ENCODE results near the gene STUB1.
"Not testable (repeated sequence)": the region's sequence is repeated elsewhere in the genome, so short reads cannot be mapped to it uniquely, and the experiment has no call there.

Gene STUB1

GRCh38 chr16:712740-713250 lies 32.6 kb downstream of the STUB1 start:
- not testable (repeated sequence) for DNase-seq (ENCODE audit: low read depth)

DNA sequence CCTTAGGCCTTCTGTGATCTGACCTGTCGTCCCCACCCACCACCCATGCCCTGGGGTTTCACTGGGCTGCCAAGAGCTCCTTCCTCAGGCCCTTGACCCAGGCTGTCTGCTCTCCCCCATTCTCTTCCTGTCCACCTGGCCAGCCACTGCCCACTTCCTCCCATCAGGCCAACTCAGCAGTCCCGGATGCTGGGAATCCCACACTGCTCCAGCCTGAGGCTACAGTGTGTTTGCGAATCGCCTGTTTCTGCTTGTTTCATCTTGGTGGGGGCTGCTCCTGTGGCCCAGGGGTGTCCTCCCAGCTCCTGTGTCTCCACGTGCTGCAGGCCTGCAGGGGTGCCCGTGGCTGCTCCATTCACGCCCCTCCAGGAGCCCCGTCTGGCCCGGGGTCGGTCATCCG lies 33.9 kb downstream of the STUB1 start:
- no peak for DNase-seq (ENCODE audit: low read depth)

DNA sequence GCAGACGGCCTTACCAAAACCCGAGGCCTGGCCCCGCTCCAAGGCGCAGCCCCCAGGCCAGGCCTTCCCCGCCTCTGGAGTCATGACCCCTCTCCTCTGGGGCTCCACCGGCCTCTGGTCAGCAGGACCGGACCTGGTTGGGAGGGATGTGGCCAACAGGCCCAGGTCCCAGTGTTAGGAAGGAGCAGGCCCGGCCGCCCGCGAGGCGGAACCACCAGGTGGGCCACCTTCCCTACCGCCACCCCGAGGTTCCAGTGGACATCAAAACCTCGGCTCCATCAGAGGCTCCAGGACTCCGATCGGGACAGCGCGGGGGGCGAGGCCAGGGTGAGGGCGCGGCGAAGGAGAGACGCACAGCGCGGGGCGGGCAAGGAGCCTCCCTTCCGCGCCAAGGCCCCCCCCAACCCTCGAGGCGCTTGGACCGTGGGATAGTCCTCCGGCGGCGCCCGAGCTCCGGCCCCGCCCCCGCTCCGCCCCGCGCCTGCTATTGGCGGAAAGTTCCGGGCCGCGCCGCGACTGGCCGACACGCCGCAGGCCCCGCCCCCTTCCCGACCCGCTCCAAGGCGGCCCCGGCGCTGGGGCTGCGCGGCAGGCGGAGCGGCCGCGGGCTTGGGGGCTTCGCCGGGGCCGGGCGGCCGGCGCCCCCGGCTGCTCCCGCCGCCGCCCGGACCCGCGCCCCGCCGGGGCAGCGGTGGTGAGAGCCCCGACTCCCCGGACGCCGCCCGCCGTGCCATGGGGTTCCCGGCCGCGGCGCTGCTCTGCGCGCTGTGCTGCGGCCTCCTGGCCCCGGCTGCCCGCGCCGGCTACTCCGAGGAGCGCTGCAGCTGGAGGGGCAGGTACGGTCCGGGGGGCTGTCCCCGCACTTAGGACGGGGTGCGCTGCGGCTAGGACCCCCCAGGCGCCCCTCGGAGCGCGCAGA lies 34.6 kb downstream of the STUB1 start, which contains the start of gene METRN:
METRN (plus strand) TSS at position 561 of the 919 bp plus-strand sequence; CDS start at position 733, 172 bp downstream.
- peak; percentile 82 for DNase-seq (ENCODE audit: low read depth)

DNA sequence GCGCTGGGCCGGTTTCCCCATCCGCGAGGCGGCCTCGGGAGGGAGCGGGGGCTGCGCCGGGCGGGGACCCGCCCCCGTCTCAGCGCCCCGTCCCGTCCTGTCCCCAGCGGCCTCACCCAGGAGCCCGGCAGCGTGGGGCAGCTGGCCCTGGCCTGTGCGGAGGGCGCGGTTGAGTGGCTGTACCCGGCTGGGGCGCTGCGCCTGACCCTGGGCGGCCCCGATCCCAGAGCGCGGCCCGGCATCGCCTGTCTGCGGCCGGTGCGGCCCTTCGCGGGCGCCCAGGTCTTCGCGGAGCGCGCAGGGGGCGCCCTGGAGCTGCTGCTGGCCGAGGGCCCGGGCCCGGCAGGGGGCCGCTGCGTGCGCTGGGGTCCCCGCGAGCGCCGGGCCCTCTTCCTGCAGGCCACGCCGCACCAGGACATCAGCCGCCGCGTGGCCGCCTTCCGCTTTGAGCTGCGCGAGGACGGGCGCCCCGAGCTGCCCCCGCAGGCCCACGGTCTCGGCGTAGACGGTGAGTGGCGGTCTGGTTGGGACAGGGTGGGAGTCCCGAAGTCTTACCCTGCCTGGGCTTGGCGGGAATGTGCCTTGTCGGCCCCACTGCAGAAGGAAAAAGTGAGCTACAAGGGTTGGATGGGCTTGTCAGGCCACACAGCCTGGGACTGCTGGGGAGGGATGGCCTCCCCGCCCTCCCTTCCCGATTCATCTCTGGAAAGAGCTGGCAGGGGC lies 35.4 kb downstream of the STUB1 start:
- DNase-seq (ENCODE audit: low read depth), result no peak

GRCh38 chr16:716200-716568 lies 36.0 kb downstream of the STUB1 start:
- DNase-seq (ENCODE audit: low read depth), result no peak

- no peak for DNase-seq (ENCODE audit: low read depth)
These were observed 36.6 kb downstream of the STUB1 start for GRCh38 chr16:716768-717325.

GRCh38 chr16:717450-718245 lies 37.4 kb downstream of the STUB1 start:
- DNase-seq (ENCODE audit: low read depth), result no peak

GRCh38 chr16:718389-718788 lies 38.2 kb downstream of the STUB1 start:
- no peak for DNase-seq (ENCODE audit: low read depth)

- DNase-seq (ENCODE audit: low read depth), result no peak
These were observed 38.7 kb downstream of the STUB1 start for GRCh38 chr16:718922-719321.

GRCh38 chr16:719815-720446 lies 39.7 kb downstream of the STUB1 start:
- no peak for DNase-seq (ENCODE audit: low read depth)

- no peak for DNase-seq (ENCODE audit: low read depth)
These were observed 40.3 kb downstream of the STUB1 start for GRCh38 chr16:720447-720989.

DNA sequence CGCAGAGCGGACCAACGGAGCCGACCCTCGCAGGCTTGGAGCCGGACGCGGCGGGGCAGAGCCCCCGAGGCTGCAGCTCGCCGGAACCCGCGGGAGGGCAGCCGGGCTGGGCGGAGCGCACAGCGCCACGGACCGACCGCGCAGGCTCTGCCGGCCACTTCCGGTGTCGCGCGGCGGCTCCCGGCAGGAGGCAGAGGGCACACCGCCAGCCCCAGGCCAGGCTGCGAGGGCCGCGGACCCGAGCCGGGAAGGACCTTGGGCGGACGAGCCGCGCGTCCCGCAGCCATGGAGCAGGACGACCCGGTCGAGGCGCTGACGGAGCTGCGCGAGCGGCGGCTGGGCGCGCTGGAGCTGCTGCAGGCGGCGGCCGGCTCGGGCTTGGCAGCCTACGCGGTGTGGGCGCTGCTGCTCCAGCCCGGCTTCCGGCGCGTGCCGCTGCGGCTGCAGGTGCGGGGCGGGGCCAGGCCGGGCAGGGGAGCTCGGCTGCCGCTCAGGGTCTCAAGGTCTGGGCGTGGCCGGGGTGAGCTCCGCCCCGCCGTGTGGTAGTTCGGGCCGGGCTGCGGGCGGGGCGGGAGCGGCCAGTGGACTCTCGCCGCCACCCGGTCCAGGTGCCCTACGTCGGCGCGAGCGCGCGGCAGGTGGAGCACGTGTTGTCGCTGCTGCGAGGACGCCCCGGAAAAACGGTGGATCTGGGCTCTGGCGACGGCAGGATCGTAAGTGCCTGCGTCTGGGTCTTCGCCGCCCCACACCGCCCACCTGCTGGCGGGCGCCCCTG lies 41.0 kb downstream of the STUB1 start, which contains the start of gene ANTKMT:
ANTKMT (plus strand) TSS at position 157 of the 775 bp plus-strand sequence; CDS start at position 286, 129 bp downstream.
- peak; percentile 51 for DNase-seq (ENCODE audit: low read depth)

DNA sequence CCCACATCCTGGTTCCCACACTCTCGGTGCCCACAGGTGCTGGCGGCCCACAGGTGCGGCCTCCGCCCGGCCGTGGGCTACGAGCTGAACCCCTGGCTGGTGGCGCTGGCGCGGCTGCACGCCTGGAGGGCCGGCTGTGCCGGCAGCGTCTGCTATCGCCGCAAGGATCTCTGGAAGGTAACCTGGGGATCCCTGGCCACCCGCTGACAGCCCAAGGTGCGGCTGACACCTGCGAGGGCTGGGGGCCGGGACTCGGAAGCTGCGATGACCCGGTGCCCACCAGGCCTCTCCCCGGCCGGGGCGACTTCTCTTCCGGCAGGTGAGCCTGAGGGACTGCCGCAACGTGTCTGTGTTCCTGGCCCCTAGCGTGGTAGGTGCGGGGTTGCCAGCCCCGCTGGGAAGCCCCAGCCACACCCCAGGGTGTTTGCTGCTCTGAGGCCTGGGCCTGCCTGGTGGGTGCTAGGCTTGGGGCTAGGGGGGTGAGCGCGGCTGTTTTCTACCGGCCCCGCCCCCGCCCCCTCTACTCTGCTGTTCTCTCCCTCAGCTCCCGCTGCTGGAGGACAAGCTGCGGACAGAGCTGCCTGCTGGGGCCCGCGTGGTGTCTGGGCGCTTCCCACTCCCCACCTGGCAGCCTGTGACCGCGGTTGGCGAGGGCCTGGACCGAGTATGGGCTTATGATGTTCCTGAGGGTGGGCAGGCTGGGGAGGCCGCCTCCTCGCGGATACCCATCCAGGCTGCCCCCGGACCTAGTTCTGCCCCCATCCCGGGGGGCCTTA lies 41.7 kb downstream of the STUB1 start:
- no peak for DNase-seq (ENCODE audit: low read depth)

DNA sequence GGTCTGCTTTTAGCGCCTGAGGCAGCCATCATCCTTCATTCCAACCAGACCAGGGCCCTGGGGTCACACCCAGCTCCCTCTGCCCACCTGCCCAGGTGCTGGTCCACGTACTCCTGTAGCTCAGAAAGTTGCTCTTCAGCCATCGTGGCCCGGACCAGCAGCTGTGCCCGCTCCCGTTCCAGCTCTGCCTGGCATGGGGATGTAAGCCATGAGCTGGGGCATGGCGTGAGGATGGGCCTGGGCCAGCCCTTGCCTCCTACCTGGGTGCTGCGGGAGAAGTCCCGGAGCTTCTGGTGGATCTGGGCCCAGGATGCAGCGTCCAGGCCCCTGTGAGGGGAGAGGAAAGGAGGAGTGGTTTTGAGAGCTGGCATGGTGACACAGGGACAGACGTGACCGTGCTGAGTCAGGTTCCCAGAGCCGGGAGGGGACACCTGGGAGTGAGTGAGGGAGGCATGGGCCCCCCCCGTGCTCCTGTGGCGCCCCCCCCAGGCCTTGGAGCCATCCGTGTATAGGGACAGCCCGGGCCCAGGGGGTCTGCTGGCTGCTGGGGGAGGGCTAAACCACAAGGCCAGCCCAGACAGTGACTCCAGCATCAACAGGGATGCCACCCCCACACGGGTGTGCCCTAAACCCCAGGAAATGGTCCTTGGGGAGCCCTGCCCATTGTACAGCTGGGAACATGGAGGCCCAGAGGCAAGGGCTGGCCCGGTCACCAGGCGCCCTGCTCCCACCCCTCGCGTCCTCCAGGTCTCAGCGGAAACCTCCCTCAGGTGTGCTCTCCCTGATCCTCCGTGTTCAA lies 42.8 kb downstream of the STUB1 start:
- no peak for DNase-seq (ENCODE audit: low read depth)

DNA sequence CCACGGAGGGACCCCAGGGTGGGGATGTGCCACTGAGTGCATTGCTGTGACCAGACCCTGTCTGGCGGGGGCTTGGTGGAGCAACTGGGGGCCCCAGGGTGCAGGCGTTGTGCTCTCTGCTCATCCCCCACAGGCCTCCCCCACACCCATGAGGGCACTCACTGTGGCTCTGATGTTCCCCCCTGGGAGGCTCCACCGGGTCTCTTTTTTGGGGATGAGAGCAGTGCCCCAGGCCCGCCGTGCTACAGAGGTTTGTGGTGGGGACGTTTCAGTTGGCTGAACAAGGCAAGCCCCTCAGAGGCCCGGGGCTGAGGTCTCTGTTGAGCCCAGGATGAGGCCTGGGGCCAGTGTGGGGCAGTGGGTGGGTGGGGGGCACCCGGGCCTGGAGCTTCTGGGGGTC lies 43.5 kb downstream of the STUB1 start:
- DNase-seq (ENCODE audit: low read depth), result no peak

DNA sequence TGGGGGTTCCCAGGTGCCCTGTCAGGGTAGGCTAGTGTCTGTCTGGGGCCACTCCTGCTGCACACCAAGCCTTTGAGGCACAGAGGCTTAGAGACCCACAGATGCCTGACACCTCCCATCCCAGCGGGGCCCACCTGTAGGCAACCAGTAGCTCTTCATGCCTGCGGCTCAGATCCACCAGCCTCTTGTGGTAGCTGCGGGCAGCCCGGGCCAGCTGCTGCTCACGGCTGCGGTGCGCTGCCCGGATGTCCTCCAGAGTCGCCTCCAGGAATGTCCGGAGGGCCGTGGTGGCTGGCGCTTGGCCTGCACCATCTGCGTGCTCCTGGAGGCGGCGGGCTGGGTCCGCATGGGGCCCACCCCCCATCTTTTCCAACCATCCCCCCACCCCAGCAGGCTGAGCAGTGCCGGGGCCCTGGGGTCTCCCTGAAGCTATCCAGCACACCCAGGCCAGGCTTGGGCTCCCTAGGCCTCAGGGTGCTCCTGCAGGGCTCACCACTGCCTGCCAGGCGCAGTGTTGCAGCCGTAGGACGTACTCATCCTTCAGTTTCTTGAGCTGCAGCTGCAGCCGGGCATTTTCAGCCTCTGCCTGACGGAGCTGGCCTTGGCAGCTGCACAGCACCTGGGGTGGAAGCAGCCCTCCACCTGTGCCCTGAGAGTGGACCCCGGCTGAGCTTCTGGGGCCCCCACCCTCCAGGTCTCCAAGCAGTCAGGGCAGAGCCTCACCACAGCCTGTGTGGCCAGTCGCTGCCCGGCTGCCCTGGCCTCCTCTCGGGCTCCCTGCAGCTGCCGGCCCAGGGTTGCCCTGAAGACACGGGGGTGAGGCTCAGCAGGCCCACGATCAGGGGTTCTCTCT lies 44.2 kb downstream of the STUB1 start:
- DNase-seq (ENCODE audit: low read depth), result no peak

DNA sequence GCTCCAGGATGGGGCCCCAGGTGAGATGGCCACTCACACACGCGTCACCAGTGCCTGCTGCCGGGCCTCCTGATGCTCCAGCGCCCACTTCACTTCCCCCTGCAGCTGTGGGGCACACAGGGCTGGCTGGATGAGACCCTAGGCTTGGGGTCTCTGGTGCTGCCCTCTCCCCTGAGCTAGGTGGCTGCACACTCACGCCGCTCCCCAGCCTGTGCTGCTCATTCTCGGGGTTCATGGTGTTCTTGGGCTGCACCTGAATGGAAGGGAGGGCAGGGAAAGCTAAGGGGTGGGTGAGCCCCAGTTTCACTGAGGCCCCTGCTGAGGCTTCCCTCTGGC lies 44.8 kb downstream of the STUB1 start:
- DNase-seq (ENCODE audit: low read depth), result no peak
